Measurements from ENCODE around the gene ZHX3. TPM values are rescaled to one million over a fixed set of nuclear protein-coding genes. Genes with fewer than 3 reads are reported as not detected.

The ZHX3 gene
- total and polyA plus RNA-seq, 5 experiments from 2014 or later, result 3.3 to 14.4 (median 10.4) TPM

GRCh38 chr20:41360831-41361756 is 43.6 kb upstream of the ZHX3 start:
- no peak for ATAC-seq
- Mint-ChIP-seq H3K27ac (no peak overlapping the region), H3K27me3 (peaks cover 3 to 14% (median 11%) of the 10 kb centered on the region in 5 donors), H3K9me3 (no peaks in the 10 kb centered on the region), H3K36me3 (no peaks in the 10 kb centered on the region), H3K4me1 (peaks cover 0 to 2% (median 0%) of the 10 kb centered on the region in 4 donors), H3K4me3 (no peak overlapping the region)
- POLR2A ChIA-PET, result no interaction called here
- DNase-seq, result no peak

DNA sequence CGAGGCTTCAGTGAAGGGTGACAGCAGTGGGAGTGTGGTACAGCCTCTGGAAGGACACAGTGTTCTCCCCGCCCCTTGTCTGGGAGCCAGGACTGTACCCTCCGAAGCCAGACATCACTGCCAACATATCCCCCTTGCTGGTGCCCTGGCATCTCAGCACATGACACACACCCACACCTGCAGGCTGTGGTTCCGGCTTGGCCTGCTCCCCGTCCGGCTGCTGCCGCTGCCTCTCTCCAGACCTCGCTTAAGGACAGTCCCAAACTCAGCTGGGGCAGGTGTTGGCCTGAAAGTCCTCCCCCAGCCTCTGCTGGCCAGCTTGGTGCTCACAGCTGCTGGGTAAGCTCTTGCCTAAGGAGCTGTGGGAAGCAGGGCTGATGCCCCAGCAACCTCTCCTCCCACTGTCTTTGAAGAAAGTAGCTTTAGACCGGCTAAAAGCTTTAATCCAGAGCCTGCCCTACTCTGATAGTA is 42.0 kb upstream of the ZHX3 start:
- no peak overlapping the region for H3K27ac Mint-ChIP-seq
- POLR2A ChIA-PET, result interaction anchor here (0.7 kb wide), 1 partner anchor 188 kb away, joined by 3 read pairs; no protein-coding TSS in a partner anchor

DNA sequence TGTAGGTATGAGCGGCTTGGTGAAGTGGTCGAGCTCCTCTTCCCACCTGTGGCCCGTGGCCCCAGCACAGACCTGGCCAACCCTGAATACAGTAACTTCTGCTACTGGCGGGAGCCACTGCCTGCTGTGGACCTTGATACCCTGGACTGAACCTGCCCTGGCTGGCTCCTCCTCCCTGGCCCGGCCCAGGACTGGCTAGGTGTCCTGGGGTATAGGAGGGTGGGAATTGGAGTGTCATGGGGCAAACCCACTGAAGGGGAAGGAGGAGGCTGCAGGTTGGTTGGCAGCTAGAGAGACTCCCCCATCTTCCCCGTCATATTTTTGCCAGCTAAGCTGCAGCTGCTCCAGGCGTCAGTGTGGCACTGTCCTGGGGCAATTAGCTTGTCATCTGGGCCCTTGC is 41.2 kb upstream of the ZHX3 start:
- no peak overlapping the region for H3K4me3 Mint-ChIP-seq
- H3K4me1 Mint-ChIP-seq, result peaks cover 0 to 2% (median 0%) of the 10 kb centered on the region in 4 donors
- H3K27ac Mint-ChIP-seq, result no peak overlapping the region
- ATAC-seq (no peak), DNase-seq (no peak)
- H3K9me3 Mint-ChIP-seq, result no peaks in the 10 kb centered on the region
- H3K36me3 Mint-ChIP-seq, result no peaks in the 10 kb centered on the region
- POLR2A ChIA-PET, result interaction anchor here (0.6 to 0.9 kb wide), 3 partner anchors 187 to 318 kb away, joined by 3 read pairs; no protein-coding TSS in a partner anchor
- H3K27me3 Mint-ChIP-seq, result no peaks in the 10 kb centered on the region

More for the DNA sequence above, 42.0 kb upstream of the ZHX3 start:
- DNase-seq (no peak), ATAC-seq (no peak)
- H3K27me3 Mint-ChIP-seq, result peaks cover 0 to 2% (median under 1%) of the 10 kb centered on the region in 5 donors
- no peaks in the 10 kb centered on the region for H3K36me3 Mint-ChIP-seq
- no peaks in the 10 kb centered on the region for H3K9me3 Mint-ChIP-seq
- no peaks in the 10 kb centered on the region for H3K4me1 Mint-ChIP-seq
- H3K4me3 Mint-ChIP-seq, result no peak overlapping the region

GRCh38 chr20:41358230-41358629 is 40.7 kb upstream of the ZHX3 start:
- no peak for ATAC-seq
- H3K27me3 Mint-ChIP-seq, result no peaks in the 10 kb centered on the region
- POLR2A ChIA-PET, result interaction anchor here (0.6 to 0.9 kb wide), 2 partner anchors 216 to 318 kb away, joined by 3 read pairs; no protein-coding TSS in a partner anchor
- no peaks in the 10 kb centered on the region for H3K9me3 Mint-ChIP-seq
- DNase-seq, result no peak
- no peak overlapping the region for H3K27ac Mint-ChIP-seq
- H3K4me1 Mint-ChIP-seq, result peaks cover 0 to 2% (median 0%) of the 10 kb centered on the region in 4 donors
- H3K4me3 Mint-ChIP-seq, result no peak overlapping the region
- H3K36me3 Mint-ChIP-seq, result no peaks in the 10 kb centered on the region

DNA sequence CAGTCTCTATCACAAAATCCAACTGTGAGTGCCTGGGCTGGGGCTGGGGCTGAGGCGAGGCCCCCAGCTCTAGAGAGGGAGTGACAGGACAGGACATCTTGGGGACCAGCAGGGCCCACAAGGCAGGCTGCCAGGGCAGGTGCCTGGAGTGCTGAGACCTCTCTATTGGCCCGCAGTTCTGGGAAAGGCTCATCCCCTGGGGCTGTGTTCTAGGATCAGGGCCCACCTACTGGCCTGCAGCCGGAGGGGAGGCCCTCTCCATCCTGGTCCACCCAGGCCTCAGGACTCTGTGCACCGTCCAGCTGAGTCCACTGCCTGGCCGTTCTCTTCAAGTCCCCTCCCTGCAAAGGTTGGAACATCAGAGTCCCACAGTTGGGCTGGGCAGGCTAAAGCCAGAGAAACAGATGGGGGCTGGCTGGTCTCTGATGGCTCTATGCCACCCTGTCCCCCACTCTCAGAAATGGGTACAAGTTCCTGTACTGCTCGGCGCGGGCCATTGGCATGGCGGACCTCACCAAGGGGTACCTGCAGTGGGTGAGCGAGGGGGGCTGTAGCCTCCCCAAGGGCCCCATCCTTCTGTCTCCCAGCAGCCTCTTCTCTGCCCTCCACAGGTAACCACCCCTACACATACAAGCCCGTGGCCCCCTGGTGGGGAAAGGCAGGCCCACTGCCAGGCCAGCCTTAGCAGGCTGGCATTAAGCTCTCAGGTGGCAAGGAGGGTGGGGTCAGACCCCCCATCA is 40.1 kb upstream of the ZHX3 start:
- H3K9me3 Mint-ChIP-seq, result no peaks in the 10 kb centered on the region
- H3K36me3 Mint-ChIP-seq, result no peaks in the 10 kb centered on the region
- no peak overlapping the region for H3K4me3 Mint-ChIP-seq
- H3K27ac Mint-ChIP-seq, result no peak overlapping the region
- DNase-seq (no peak), ATAC-seq (no peak)
- peaks cover 0 to 2% (median 0%) of the 10 kb centered on the region in 4 donors for H3K4me1 Mint-ChIP-seq
- POLR2A ChIA-PET, result no interaction called here
- no peaks in the 10 kb centered on the region for H3K27me3 Mint-ChIP-seq

DNA sequence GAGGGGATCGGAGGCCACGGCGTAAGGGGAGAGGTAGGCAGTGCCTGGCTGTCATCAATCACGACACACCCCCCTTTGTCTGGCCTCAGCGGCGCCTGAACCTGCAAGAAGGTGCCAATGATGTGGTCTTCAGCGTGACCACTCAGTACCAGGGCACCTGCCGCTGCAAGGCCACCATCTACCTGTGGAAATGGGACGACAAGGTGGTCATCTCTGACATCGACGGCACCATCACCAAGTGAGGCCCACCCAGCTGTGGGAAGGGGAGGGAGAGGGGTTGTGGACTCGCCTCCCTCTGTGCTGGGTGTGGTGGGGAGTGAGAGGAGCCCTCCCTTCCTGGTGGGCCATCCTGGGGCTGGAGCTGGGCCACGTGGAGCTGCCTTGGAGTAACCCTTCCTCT is 39.4 kb upstream of the ZHX3 start:
- Mint-ChIP-seq H3K27me3 (no peaks in the 10 kb centered on the region), H3K4me3 (no peak overlapping the region), H3K9me3 (no peaks in the 10 kb centered on the region), H3K4me1 (peaks cover 0 to 2% (median 0%) of the 10 kb centered on the region in 4 donors), H3K36me3 (no peaks in the 10 kb centered on the region), H3K27ac (no peak overlapping the region)
- POLR2A ChIA-PET, result no interaction called here
- no peak for DNase-seq
- no peak for ATAC-seq

GRCh38 chr20:41355598-41356203 is 38.2 kb upstream of the ZHX3 start:
- Mint-ChIP-seq H3K36me3 (no peaks in the 10 kb centered on the region), H3K4me1 (peaks cover 0 to 2% (median 0%) of the 10 kb centered on the region in 4 donors), H3K27ac (no peak overlapping the region), H3K27me3 (no peaks in the 10 kb centered on the region), H3K4me3 (no peak overlapping the region), H3K9me3 (no peaks in the 10 kb centered on the region)
- POLR2A ChIA-PET, result no interaction called here
- no peak for DNase-seq
- no peak for ATAC-seq

GRCh38 chr20:41355192-41355591 is 37.7 kb upstream of the ZHX3 start:
- Mint-ChIP-seq H3K36me3 (no peaks in the 10 kb centered on the region), H3K9me3 (no peaks in the 10 kb centered on the region), H3K4me1 (peaks cover 0 to 2% (median 0%) of the 10 kb centered on the region in 4 donors), H3K4me3 (no peak overlapping the region), H3K27me3 (no peaks in the 10 kb centered on the region), H3K27ac (peak overlapping the region in 1 of 10 donors; percentile 50)
- no peak for DNase-seq
- POLR2A ChIA-PET, result no interaction called here
- no peak for ATAC-seq

DNA sequence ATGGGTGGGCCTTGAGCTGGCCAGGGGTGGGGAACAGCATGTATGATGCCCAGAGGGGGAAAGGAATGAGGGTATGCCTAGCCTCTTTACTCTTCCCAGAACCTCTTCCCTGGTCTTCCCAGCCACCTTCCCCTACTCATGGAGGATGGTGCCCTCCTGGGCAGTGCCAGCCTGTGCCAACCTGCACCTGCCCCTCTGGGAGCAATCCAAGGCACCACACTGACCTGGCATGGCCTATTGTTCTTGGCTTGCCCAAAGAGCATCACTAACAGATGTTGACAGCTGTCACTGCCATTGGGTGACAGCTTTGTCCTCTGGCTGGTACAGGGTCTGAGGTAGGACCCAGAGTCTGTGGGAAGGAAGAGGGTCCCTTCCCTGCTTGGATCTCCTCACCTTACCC is 36.0 kb upstream of the ZHX3 start:
- Mint-ChIP-seq H3K4me3 (no peak overlapping the region), H3K9me3 (no peaks in the 10 kb centered on the region), H3K36me3 (no peaks in the 10 kb centered on the region), H3K4me1 (peaks cover 0 to 2% (median 0%) of the 10 kb centered on the region in 4 donors), H3K27ac (peak overlapping the region in 1 of 10 donors; percentile 51), H3K27me3 (no peaks in the 10 kb centered on the region)
- POLR2A ChIA-PET, result no interaction called here
- DNase-seq, result no peak
- ATAC-seq, result no peak

DNA sequence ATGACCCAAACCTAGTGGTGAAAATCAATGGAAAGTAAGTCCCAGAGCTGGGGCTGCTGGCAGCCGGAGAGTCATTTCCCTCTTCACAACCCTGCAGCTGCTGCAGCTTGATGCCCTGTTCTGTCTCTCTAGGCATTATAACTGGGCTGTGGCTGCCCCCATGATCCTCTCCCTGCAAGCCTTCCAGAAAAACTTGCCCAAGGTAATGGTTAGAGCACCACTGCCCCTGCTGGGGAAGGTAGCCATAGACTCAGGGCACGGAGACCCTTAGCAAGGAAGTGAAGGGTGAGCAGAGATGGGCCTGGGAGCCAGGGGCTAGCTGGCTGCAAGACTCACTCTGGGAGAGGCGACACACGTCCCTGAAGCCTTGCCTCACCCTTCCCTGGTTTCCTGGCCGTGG is 35.1 kb upstream of the ZHX3 start:
- H3K4me3 Mint-ChIP-seq, result no peak overlapping the region
- peaks cover 0 to 2% (median 0%) of the 10 kb centered on the region in 4 donors for H3K4me1 Mint-ChIP-seq
- POLR2A ChIA-PET, result no interaction called here
- no peaks in the 10 kb centered on the region for H3K27me3 Mint-ChIP-seq
- H3K9me3 Mint-ChIP-seq, result no peaks in the 10 kb centered on the region
- ATAC-seq, result no peak
- no peak overlapping the region for H3K27ac Mint-ChIP-seq
- no peaks in the 10 kb centered on the region for H3K36me3 Mint-ChIP-seq
- DNase-seq, result no peak

GRCh38 chr20:41352106-41352505 is 34.6 kb upstream of the ZHX3 start:
- H3K4me1 Mint-ChIP-seq, result peaks cover 0 to 2% (median 0%) of the 10 kb centered on the region in 4 donors
- POLR2A ChIA-PET, result no interaction called here
- H3K27me3 Mint-ChIP-seq, result no peaks in the 10 kb centered on the region
- no peak overlapping the region for H3K27ac Mint-ChIP-seq
- DNase-seq, result no peak
- ATAC-seq, result no peak
- H3K9me3 Mint-ChIP-seq, result no peaks in the 10 kb centered on the region
- no peaks in the 10 kb centered on the region for H3K36me3 Mint-ChIP-seq
- no peak overlapping the region for H3K4me3 Mint-ChIP-seq

DNA sequence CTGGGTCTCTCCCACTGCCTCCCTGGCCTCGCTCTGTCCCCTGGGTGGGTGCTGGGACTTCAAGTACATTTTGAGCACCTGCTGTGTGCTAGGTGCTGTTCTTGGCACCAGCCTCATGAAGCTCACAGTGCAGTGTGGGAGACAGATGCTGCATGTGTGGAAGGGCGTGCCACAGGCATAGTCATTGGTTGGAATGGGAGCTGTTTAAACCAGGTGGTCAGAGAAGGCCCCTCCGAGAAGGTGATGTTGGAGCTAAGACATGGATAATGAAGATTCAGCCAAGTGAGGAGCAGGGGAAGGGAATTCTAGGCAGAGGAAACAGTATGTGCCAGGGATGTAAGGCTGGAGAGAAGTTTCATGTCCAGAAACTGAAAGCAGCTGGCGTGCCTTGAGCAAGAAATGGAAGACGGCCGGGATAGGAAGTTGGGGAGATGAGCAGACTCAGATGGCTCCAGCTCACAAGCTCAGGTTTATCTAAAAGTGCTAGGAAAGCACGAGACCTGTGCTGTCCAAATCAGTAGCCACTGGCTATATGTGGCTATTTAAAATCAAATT is 33.0 kb upstream of the ZHX3 start:
- Mint-ChIP-seq H3K27ac (peak overlapping the region in 1 of 10 donors; percentile 42), H3K27me3 (peaks cover 0 to 2% (median 0%) of the 10 kb centered on the region in 5 donors), H3K4me1 (peaks cover 0 to 2% (median 0%) of the 10 kb centered on the region in 4 donors), H3K4me3 (no peak overlapping the region), H3K9me3 (no peaks in the 10 kb centered on the region), H3K36me3 (no peaks in the 10 kb centered on the region)
- POLR2A ChIA-PET, result no interaction called here
- DNase-seq, result no peak
- ATAC-seq, result no peak
